SK-N-SH (cell line): ENCODE results near the gene GSK3A. TPM values are rescaled to one million over a fixed set of nuclear protein-coding genes. Genes with fewer than 3 reads are reported as not detected.

Source experiments
- CTCF ChIA-PET: fragments of 300-600, 350-600 bp; formaldehyde crosslinking; extraction: SDS; loops from one replicate; lab custom pipeline; 2021; lab: Yijun Ruan, JAX
- POLR2A ChIA-PET: fragments of 350-600 bp; sonication (Branson Sonifier 250); formaldehyde crosslinking; extraction: SDS; loops from one replicate; lab custom pipeline; 2020; ENCODE audit warnings: antibody characterized with exemption, inconsistent platforms; lab: Yijun Ruan, JAX
- DNase-seq: peaks from one replicate; pipeline ENCODE4 v3.0.0; 2012
- H2AFZ ChIP-seq: fragments of 200-600 bp; sonication (generic); 2 replicates; pipeline ENCODE4 v1.8.1; 2016; ENCODE audit warnings: antibody characterized with exemption, mild to moderate bottlenecking, low read depth
- H3F3A ChIP-seq: fragments of 200-600 bp; sonication (generic); replicated peaks from 2 replicates; pipeline ENCODE3; 2016; ENCODE audit warnings: antibody characterized with exemption, mild to moderate bottlenecking; ENCODE audit not compliant: insufficient read depth
- H3K27ac ChIP-seq, 2 experiments: fragments of 200-500 bp in 1 of 2; fragments of 200-600 bp in 1 of 2; sonication (Bioruptor generic) in 1 of 2; sonication (generic), shearing (Covaris generic) in 1 of 2; 2 replicates each; pipeline versions ENCODE4 v1.5.1 to v1.6.1; 2014 to 2016; ENCODE audit warnings: low read depth in 2 of 2, inconsistent platforms in 1 of 2, low read length in 1 of 2, mild to moderate bottlenecking in 1 of 2, mixed read lengths in 1 of 2
- H3K27me3 ChIP-seq: fragments of 200-600 bp; sonication (generic), shearing (Covaris generic); 2 replicates; pipeline ENCODE4 v1.6.1; 2016; ENCODE audit warnings: mixed run types; ENCODE audit not compliant: insufficient read depth
- H3K36me3 ChIP-seq, 2 experiments: fragments of 200-500 bp in 1 of 2; fragments of 200-600 bp in 1 of 2; sonication (Bioruptor generic) in 1 of 2; sonication (generic) in 1 of 2; replicated peaks in 1 of 2; 2 replicates each; pipeline versions ENCODE3 to v1.5.1; 2014 to 2016; ENCODE audit warnings: low read length in 1 of 2, mild to moderate bottlenecking in 1 of 2; ENCODE audit not compliant: insufficient read depth in 2 of 2, control insufficient read depth in 1 of 2
- H3K4me1 ChIP-seq, 2 experiments: fragments of 200-500 bp in 1 of 2; fragments of 200-600 bp in 1 of 2; sonication (Bioruptor generic) in 1 of 2; sonication (generic), shearing (Covaris generic) in 1 of 2; 2 replicates each; pipeline versions ENCODE4 v1.5.1 to v1.6.1; 2014 to 2016; ENCODE audit warnings: low read depth in 1 of 2, low read length in 1 of 2, mixed run types in 1 of 2; ENCODE audit not compliant: insufficient read depth in 2 of 2, control insufficient read depth in 1 of 2
- H3K4me2 ChIP-seq: fragments of 200-600 bp; sonication (generic), shearing (Covaris generic); 2 replicates; pipeline ENCODE4 v1.6.1; 2017; ENCODE audit warnings: mixed run types
- H3K4me3 ChIP-seq, 2 experiments: fragments of 200-500 bp in 1 of 2; fragments of 200-600 bp in 1 of 2; sonication (Bioruptor generic) in 1 of 2; sonication (generic), shearing (Covaris generic) in 1 of 2; 2 replicates each; pipeline versions ENCODE4 v1.5.1 to v1.8.1; 2014 to 2016; ENCODE audit warnings: low read depth in 2 of 2, inconsistent platforms in 1 of 2, low read length in 1 of 2, mild to moderate bottlenecking in 1 of 2, mixed read lengths in 1 of 2, moderate library complexity in 1 of 2
- H3K79me2 ChIP-seq: fragments of 200-600 bp; sonication (generic); 2 replicates; pipeline ENCODE4 v1.8.1; 2017; ENCODE audit warnings: mild to moderate bottlenecking; ENCODE audit not compliant: insufficient read depth
- H3K9ac ChIP-seq: fragments of 200-600 bp; sonication (generic); 2 replicates; pipeline ENCODE4 v1.6.1; 2017; ENCODE audit warnings: mixed run types
- H3K9me2 ChIP-seq: fragments of 200-600 bp; sonication (generic); 2 replicates; pipeline ENCODE4 v1.6.1; 2017; ENCODE audit warnings: mixed run types
- H3K9me3 ChIP-seq: fragments of 200-600 bp; sonication (generic); 2 replicates; pipeline ENCODE4 v1.6.1; 2017; ENCODE audit warnings: mixed run types, mild to moderate bottlenecking, moderate library complexity
- H4K20me1 ChIP-seq: fragments of 200-600 bp; sonication (generic); 2 replicates; pipeline ENCODE4 v1.6.1; 2017; ENCODE audit warnings: mild to moderate bottlenecking, mixed run types; ENCODE audit not compliant: insufficient read depth
- CHD2 ChIP-seq: fragments of 150-350 bp; IDR thresholded peaks from 2 replicates; pipeline ENCODE4 v1.6.1; 2018; ENCODE audit warnings: low read length; ENCODE audit not compliant: partially characterized antibody
- ELF1 ChIP-seq: IDR thresholded peaks from 2 replicates; pipeline ENCODE4 v1.4.0; 2012
- EZH2phosphoT487 ChIP-seq: fragments of 200-600 bp; sonication (generic); IDR thresholded peaks from 2 replicates; pipeline ENCODE4 v1.6.1; 2017; ENCODE audit warnings: low read depth, mixed run types, mild to moderate bottlenecking, antibody characterized with exemption, moderate library complexity, borderline replicate concordance
- FOSL2 ChIP-seq: IDR thresholded peaks from 2 replicates; pipeline ENCODE4 v1.4.0; 2012; ENCODE audit warnings: low read depth, mild to moderate bottlenecking, moderate library complexity, borderline replicate concordance
- FOXJ3 ChIP-seq: sonication (generic); formaldehyde crosslinking; IDR thresholded peaks from 2 replicates; pipeline ENCODE4 v1.5.1; 2020; ENCODE audit warnings: mild to moderate bottlenecking, missing genetic modification reagents
- FOXM1 ChIP-seq: IDR thresholded peaks from 2 replicates; pipeline ENCODE4 v1.4.0; 2012; ENCODE audit warnings: low read depth, mild to moderate bottlenecking
- GABPA ChIP-seq: IDR thresholded peaks from 2 replicates; pipeline ENCODE4 v1.4.0; 2012; ENCODE audit warnings: low read depth, mild to moderate bottlenecking
- GATA2 ChIP-seq: sonication (generic); formaldehyde crosslinking; IDR thresholded peaks from 2 replicates; pipeline ENCODE4 v1.5.0; 2020; ENCODE audit warnings: mild to moderate bottlenecking, missing genetic modification reagents
- MEF2A ChIP-seq: IDR thresholded peaks from 2 replicates; pipeline ENCODE4 v1.4.0; 2012; ENCODE audit warnings: low read depth, borderline replicate concordance
- NRF1 ChIP-seq: IDR thresholded peaks from 2 replicates; pipeline ENCODE4 v1.6.1; 2012; ENCODE audit warnings: low read depth, mild to moderate bottlenecking, low read length
- RAD21 ChIP-seq: IDR thresholded peaks from 2 replicates; pipeline ENCODE4 v1.6.1; 2012; ENCODE audit warnings: mild to moderate bottlenecking, low read length
- RCOR1 ChIP-seq: fragments of 150-350 bp; IDR thresholded peaks from 2 replicates; pipeline ENCODE4 v1.6.1; 2017; ENCODE audit warnings: antibody characterized with exemption, low read length
- RXRA ChIP-seq: IDR thresholded peaks from 2 replicates; pipeline ENCODE4 v1.4.0; 2012; ENCODE audit warnings: low read depth, mild to moderate bottlenecking, borderline replicate concordance
- SIN3A ChIP-seq: IDR thresholded peaks from 2 replicates; pipeline ENCODE4 v1.6.1; 2012; ENCODE audit warnings: low read depth, mild to moderate bottlenecking, low read length, moderate library complexity, borderline replicate concordance
- TCF12 ChIP-seq: IDR thresholded peaks from 2 replicates; pipeline ENCODE4 v1.4.0; 2012
- YY1 ChIP-seq: IDR thresholded peaks from 2 replicates; pipeline ENCODE4 v1.4.0; 2012; ENCODE audit warnings: low read depth, mild to moderate bottlenecking
- WGBS: methylation state at CpG from one replicate; pipeline ENCODE4 v1.1.6; 2017; ENCODE audit warnings: low lambda C conversion rate; 5-methylcytosine and 5-hydroxymethylcytosine counted together
- polyA plus RNA-seq, 3 experiments: library from polyadenylated mRNA; depleted of rRNA; stranded (reverse); fragments of >200 nt; gene quantifications; 2 replicates each; pipeline ENCODE4 v1.2.3, GENCODE V29; 2012
- TF ChIP-seq, protein P1 (sequence below): IDR thresholded peaks from 2 replicates; pipeline ENCODE4 v1.6.1; 2012; ENCODE audit warnings: mild to moderate bottlenecking, low read depth, low read length, moderate library complexity
- TF ChIP-seq, protein P2 (sequence below): IDR thresholded peaks from 2 replicates; pipeline ENCODE4 v1.4.0; 2012; ENCODE audit warnings: low read depth
- TF ChIP-seq, protein P3 (sequence below): fragments of 200-600 bp; sonication (generic); IDR thresholded peaks from 2 replicates; pipeline ENCODE4 v1.6.1; 2017; ENCODE audit warnings: antibody characterized with exemption, mild to moderate bottlenecking, moderate library complexity

GSK3A gene
- polyA plus RNA-seq, 1 of the 3 experiments (the other 2 are of a cell fraction), result 42.1 TPM

DNA sequence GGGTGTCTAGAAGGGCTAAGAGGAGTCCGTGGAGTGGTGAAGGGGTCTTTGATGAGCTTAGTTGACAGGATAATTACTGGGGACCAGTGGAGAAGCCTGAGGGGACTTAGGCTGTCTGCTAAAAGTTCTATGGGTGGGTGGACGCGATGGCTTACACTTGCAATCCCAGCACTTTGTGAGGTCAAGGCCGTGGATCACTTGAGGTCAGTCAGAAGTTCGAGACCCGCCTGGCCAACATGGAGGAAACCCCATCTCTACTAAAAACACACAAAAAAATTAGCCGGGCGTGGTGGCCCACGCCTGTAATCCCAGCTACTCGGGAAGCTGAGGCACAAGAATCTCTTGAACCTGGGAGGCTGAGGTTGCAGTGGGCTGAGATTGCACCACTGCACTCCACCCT is 2.8 kb upstream of the GSK3A start:
- Histone ChIP-seq H3K4me1 (peaks cover 25 to 30% of the 10 kb centered on the region in 2 experiments), H3K27me3 (no peaks in the 10 kb centered on the region), H3F3A (peaks cover 47% of the 10 kb centered on the region), H2AFZ (no peak overlapping the region), H3K27ac (peak overlapping the region; percentile 83 to 95), H3K4me2 (peak overlapping the region; percentile 97), H3K9ac (no peak overlapping the region; the same call in 1 of the 2 replicates), H4K20me1 (peaks cover 40% of the 10 kb centered on the region), H3K79me2 (peaks cover 49% of the 10 kb centered on the region), H3K9me2 (no peaks in the 10 kb centered on the region), H3K4me3 (0 out of 4 replicates have a peak overlapping the region, but pooled peaks of 1 of the 2 experiments have one; percentile 83), H3K36me3 (peaks cover 7 to 25% of the 10 kb centered on the region in 2 experiments), H3K9me3 (no peaks in the 10 kb centered on the region)
- TF ChIP-seq, protein P1, sequence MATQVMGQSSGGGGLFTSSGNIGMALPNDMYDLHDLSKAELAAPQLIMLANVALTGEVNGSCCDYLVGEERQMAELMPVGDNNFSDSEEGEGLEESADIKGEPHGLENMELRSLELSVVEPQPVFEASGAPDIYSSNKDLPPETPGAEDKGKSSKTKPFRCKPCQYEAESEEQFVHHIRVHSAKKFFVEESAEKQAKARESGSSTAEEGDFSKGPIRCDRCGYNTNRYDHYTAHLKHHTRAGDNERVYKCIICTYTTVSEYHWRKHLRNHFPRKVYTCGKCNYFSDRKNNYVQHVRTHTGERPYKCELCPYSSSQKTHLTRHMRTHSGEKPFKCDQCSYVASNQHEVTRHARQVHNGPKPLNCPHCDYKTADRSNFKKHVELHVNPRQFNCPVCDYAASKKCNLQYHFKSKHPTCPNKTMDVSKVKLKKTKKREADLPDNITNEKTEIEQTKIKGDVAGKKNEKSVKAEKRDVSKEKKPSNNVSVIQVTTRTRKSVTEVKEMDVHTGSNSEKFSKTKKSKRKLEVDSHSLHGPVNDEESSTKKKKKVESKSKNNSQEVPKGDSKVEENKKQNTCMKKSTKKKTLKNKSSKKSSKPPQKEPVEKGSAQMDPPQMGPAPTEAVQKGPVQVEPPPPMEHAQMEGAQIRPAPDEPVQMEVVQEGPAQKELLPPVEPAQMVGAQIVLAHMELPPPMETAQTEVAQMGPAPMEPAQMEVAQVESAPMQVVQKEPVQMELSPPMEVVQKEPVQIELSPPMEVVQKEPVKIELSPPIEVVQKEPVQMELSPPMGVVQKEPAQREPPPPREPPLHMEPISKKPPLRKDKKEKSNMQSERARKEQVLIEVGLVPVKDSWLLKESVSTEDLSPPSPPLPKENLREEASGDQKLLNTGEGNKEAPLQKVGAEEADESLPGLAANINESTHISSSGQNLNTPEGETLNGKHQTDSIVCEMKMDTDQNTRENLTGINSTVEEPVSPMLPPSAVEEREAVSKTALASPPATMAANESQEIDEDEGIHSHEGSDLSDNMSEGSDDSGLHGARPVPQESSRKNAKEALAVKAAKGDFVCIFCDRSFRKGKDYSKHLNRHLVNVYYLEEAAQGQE, result no peak
- no peak for TF ChIP-seq EZH2phosphoT487
- no peak for TF ChIP-seq ELF1
- no peak for TF ChIP-seq NRF1
- TF ChIP-seq GATA2 (CRISPR knock-in tag), result no peak
- TF ChIP-seq, protein P2, sequence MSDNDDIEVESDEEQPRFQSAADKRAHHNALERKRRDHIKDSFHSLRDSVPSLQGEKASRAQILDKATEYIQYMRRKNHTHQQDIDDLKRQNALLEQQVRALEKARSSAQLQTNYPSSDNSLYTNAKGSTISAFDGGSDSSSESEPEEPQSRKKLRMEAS, result no peak
- TF ChIP-seq GABPA, result no peak
- no peak for TF ChIP-seq RCOR1
- ChIA-PET CTCF (interaction anchor here (0.9 to 14.8 kb wide), 14 partner anchors 10 to 137 kb away, joined by 3 to 205 read pairs (median 4); partner anchors contain the start of genes PAFAH1B3, PRR19 and ZNF526), POLR2A (interaction anchor here (0.5 to 3.3 kb wide), 4 partner anchors 11 to 185 kb away, joined by 3 to 35 read pairs (median 16); no protein-coding TSS in a partner anchor)
- DNase-seq, result no peak
- 85% methylated on average over 10 of the region's 10 CpGs for WGBS

DNA sequence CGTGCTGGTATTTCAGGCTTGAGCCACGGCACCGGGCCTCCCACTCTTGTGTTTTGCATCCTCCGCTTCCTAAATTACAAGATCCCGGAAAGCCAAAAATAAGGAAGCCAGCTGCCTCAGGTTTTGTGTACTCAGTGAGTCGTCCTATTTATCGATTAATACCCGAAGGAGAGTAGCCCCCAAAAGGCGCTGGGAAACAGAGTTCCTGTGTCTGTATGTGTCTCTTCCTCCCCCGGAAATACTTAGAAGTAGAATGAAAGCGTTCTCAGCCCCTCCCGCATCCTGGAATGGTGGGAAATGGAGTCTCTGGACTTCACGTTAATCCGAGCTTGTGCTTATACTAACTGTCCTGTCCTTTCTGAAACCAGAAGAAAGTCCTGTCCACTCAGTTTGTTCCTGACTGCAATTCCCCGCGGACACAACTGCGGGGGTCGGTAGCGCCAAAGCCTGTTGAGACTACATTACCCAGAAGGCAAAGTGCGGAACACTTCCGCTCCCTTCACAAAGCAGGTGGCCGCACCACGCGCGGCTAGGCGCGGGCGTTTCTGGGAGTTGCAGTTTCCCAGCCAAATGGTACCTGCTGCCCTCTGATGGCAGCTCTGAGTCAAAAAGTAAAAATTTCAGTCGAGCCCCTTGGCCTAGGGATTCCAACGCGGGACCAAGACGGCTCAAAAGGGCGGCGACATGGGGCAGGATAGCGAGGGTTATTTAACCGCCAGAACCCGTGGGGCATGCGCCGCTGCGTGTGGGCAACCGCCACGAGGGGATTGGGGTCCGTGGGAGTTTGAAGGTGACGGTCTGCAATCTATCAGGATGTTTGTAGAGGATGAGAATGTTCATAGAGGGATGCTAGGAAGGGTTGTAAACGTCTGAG is 2.2 kb upstream of the GSK3A start:
- Histone ChIP-seq H4K20me1 (peaks cover 34% of the 10 kb centered on the region), H3K4me2 (peak overlapping the region; percentile 97), H3K4me3 (peak overlapping the region; percentile 83 to 84), H3K4me1 (peaks cover 19 to 30% of the 10 kb centered on the region in 2 experiments), H3K9ac (peak overlapping the region; percentile 70), H3K36me3 (peaks cover 7 to 25% of the 10 kb centered on the region in 2 experiments), H2AFZ (peak overlapping the region; percentile 27; the same call in 1 of the 2 replicates), H3K9me2 (no peaks in the 10 kb centered on the region), H3K27me3 (no peaks in the 10 kb centered on the region), H3K27ac (peak overlapping the region; percentile 83 to 95), H3K9me3 (no peaks in the 10 kb centered on the region), H3K79me2 (peaks cover 49% of the 10 kb centered on the region), H3F3A (peaks cover 43% of the 10 kb centered on the region)
- CTCF ChIA-PET, result interaction anchor here (0.7 to 14.8 kb wide), 20 partner anchors 11 to 145 kb away, joined by 3 to 205 read pairs (median 4); partner anchors contain the start of genes PAFAH1B3 and PRR19
- peak; percentile 83 for DNase-seq
- 6% methylated on average over 45 of the region's 45 CpGs for whole genome bisulfite sequencing
- POLR2A ChIA-PET, result interaction anchor here (0.5 to 3.0 kb wide), 6 partner anchors 12 to 186 kb away, joined by 3 to 28 read pairs (median 3); partner anchors contain the start of gene PAFAH1B3
- peak; percentile 83; the same call in 1 of the 2 replicates for TF ChIP-seq SIN3A
- peak; percentile 70 for TF ChIP-seq YY1
- TF ChIP-seq EZH2phosphoT487, result no peak
- peak; percentile 58; the same call in 1 of the 2 replicates for TF ChIP-seq TCF12
- TF ChIP-seq FOSL2, result peak; percentile 34; the same call in 1 of the 2 replicates
- TF ChIP-seq FOXJ3 (CRISPR knock-in tag), result no peak
- TF ChIP-seq, protein P3, sequence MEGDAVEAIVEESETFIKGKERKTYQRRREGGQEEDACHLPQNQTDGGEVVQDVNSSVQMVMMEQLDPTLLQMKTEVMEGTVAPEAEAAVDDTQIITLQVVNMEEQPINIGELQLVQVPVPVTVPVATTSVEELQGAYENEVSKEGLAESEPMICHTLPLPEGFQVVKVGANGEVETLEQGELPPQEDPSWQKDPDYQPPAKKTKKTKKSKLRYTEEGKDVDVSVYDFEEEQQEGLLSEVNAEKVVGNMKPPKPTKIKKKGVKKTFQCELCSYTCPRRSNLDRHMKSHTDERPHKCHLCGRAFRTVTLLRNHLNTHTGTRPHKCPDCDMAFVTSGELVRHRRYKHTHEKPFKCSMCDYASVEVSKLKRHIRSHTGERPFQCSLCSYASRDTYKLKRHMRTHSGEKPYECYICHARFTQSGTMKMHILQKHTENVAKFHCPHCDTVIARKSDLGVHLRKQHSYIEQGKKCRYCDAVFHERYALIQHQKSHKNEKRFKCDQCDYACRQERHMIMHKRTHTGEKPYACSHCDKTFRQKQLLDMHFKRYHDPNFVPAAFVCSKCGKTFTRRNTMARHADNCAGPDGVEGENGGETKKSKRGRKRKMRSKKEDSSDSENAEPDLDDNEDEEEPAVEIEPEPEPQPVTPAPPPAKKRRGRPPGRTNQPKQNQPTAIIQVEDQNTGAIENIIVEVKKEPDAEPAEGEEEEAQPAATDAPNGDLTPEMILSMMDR, result peak; percentile 68
- peak; percentile 42; the same call in 1 of the 2 replicates for TF ChIP-seq RAD21
- TF ChIP-seq RXRA, result no peak
- peak; percentile 97 for TF ChIP-seq ELF1
- TF ChIP-seq GATA2 (CRISPR knock-in tag), result no peak
- no peak for TF ChIP-seq RCOR1
- TF ChIP-seq FOXM1, result no peak
- no peak for TF ChIP-seq MEF2A
- peak; percentile 97 for TF ChIP-seq CHD2
